ENCODE results near the gene MFSD12. TPM values are rescaled to one million over a fixed set of nuclear protein-coding genes. Genes with fewer than 3 reads are reported as not detected.

The MFSD12 gene
- total and polyA plus RNA-seq, 8 donors: 32.2 to 90.2 (median 46.7) TPM

DNA sequence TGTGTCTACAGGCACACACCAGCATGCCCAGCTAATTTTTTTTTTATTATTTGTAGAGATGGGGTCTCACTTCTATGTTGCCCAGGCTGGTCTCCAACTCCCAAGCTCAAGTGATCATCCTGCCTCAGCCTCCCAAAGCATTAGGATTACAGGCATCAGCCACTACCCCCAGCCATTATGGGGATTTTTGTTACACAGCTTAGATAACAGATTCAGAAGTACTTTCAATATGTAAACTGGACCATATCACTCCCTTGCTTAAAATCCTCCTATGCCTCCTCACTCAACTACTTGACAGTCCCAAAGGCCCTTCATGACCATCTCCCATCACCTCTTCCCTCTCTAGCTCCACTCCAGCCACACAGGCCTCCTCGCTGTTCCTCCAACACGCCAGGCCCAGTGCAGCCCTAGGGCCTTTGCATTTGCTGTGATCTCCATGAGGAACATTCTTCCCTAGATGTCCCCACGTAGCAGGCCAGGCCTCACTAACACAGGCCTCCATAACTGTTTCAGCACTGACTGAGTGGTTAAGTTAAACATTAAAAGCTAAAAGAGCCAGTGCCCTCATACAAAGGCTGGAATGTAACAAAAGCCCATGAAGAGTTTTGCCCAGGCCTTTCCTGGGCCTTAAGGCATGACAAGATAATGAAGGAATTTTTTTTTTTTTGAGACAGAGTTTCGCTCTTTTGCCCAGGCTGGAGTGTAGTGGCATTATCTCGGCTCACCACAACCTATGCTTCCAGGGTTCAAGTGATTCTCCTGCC is 59.4 kb downstream of the MFSD12 start:
- no peak for ATAC-seq
- H3K4me3 ChIP-seq: no peak overlapping the region

DNA sequence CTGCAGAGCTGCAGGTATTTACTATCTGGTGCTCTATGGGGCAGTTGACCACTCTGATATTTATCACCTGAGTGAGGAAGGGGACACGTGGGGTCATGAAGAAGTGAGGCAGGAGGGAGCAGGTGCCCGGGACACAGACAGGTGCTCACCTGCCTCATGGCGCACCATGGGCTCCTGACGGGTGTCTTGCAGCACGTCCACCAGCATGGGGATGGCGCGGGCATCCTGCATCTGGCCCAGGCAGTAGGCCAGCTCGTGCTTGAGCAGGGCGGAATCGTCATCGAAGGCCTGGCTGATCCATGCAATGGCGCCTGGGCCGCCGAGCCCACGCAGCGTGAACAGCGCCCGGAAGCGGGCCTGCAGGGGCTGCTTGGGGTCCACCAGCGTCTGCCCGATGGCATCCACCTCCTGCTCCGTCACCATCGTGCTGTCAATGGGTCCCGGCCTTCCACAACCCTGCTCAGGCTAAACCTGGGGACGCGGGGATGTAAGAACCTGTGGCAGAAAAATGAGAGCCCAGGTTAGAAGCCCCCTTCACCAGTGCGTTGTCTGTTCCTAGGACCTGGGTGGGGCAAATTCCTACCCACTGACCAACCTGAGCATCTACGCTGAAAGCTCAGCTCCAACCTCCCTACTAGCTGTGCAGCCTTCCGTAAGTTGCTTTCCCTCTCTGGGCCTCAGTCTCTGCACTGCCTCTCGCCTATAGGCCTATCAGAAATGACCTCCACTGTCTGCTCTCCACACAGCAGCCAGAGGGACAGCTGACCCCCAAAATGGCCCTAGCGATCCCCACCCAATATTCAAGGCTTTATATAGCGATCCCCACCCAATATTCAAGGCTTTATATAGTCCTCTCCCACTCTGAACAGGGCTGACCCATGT is 60.8 kb downstream of the MFSD12 start:
- Histone ChIP-seq H3K36me3 (peaks cover 0 to 52% of the 10 kb centered on the region in 2 donors), H3K9me3 (no peaks in the 10 kb centered on the region), H3K4me3 (no peak overlapping the region), H3K27ac (no peak overlapping the region), H3K4me1 (peaks cover 7 to 18% of the 10 kb centered on the region in 2 donors), H3K27me3 (no peaks in the 10 kb centered on the region)
- intact Hi-C loops (cut with DNase I): no loop called here
- DNase-seq (peak in 1 of 4 donors; percentile 70), ATAC-seq (no peak)
- TF ChIP-seq, protein P1, sequence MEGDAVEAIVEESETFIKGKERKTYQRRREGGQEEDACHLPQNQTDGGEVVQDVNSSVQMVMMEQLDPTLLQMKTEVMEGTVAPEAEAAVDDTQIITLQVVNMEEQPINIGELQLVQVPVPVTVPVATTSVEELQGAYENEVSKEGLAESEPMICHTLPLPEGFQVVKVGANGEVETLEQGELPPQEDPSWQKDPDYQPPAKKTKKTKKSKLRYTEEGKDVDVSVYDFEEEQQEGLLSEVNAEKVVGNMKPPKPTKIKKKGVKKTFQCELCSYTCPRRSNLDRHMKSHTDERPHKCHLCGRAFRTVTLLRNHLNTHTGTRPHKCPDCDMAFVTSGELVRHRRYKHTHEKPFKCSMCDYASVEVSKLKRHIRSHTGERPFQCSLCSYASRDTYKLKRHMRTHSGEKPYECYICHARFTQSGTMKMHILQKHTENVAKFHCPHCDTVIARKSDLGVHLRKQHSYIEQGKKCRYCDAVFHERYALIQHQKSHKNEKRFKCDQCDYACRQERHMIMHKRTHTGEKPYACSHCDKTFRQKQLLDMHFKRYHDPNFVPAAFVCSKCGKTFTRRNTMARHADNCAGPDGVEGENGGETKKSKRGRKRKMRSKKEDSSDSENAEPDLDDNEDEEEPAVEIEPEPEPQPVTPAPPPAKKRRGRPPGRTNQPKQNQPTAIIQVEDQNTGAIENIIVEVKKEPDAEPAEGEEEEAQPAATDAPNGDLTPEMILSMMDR (IDR thresholded peaks at IDR 0.05): no peak

More for the DNA sequence above, 59.4 kb downstream of the MFSD12 start:
- TF ChIP-seq, protein P1 (IDR thresholded peaks at IDR 0.05): no peak
- H3K9me3 ChIP-seq: no peaks in the 10 kb centered on the region
- H3K36me3 ChIP-seq: peaks cover 0 to 39% of the 10 kb centered on the region in 2 donors
- H3K27me3 ChIP-seq: no peaks in the 10 kb centered on the region
- DNase-seq: no peak
- intact Hi-C loops (cut with DNase I): no loop called here
- H3K27ac ChIP-seq: no peak overlapping the region
- H3K4me1 ChIP-seq: peaks cover 7 to 18% of the 10 kb centered on the region in 2 donors

DNA sequence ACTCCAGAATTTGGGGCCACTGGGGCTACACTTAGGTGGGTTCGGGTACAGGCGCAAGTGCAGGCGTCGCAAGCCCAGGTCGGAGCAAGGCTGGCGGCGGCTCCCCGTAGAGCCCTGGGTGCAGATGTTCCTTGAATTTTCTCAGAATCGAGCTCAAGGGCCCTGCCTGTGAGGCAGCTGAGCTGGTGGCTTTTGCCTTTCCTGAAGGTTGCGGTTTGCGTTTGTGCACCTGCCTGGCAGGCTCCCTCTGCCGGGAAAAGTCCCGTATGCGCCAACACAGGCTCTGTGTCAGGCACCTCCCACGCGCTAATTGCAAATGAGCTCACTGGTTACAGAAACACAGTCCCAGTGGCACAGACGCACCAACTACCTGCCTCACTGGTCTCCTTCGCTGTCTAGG is 62.8 kb downstream of the MFSD12 start:
- ATAC-seq: no peak
- Histone ChIP-seq H3K27ac (no peak overlapping the region), H3K36me3 (peaks cover 0 to 66% of the 10 kb centered on the region in 2 donors), H3K4me3 (no peak overlapping the region), H3K9me3 (no peaks in the 10 kb centered on the region), H3K4me1 (peaks cover 3 to 7% of the 10 kb centered on the region in 2 donors), H3K27me3 (no peaks in the 10 kb centered on the region)
- no peak for DNase-seq
- intact Hi-C loops (cut with DNase I): no loop called here
- TF ChIP-seq, protein P1 (IDR thresholded peaks at IDR 0.05): no peak

Other genes with a start within 250 kb of the MFSD12 start
- 100 to 1,000 TPM; 138 to 163 TPM for gene NFIC, start 191.0 kb downstream of the MFSD12 start, total RNA-seq
- gene NFIC, start 191.0 kb downstream of the MFSD12 start, polyA plus RNA-seq (ENCODE audit: insufficient read length in 6 of 6): 10 to 100 TPM; 37.2 to 64.0 (median 51.5) TPM
- not detected for gene SMIM24, start 77.1 kb downstream of the MFSD12 start, total RNA-seq
- 1 to 10 TPM in 5 of 6 donors, under 1 TPM in 1; 0.78 to 4.6 (median 1.8) TPM for gene SMIM24, start 77.1 kb downstream of the MFSD12 start, polyA plus RNA-seq (ENCODE audit: insufficient read length in 6 of 6)
- gene SMIM44, start 74.1 kb downstream of the MFSD12 start, total RNA-seq: not detected
- not detected for gene SMIM44, start 74.1 kb downstream of the MFSD12 start, polyA plus RNA-seq (ENCODE audit: insufficient read length in 6 of 6)
- 10 to 100 TPM; 11.8 to 14.1 TPM for gene DOHH, start 56.9 kb downstream of the MFSD12 start, total RNA-seq
- gene DOHH, start 56.9 kb downstream of the MFSD12 start, polyA plus RNA-seq (ENCODE audit: insufficient read length in 6 of 6): 1 to 10 TPM; 5.8 to 8.2 (median 7.3) TPM
- 10 to 100 TPM; 33.4 to 39.5 TPM for gene FZR1, start 51.3 kb downstream of the MFSD12 start, total RNA-seq
- 10 to 100 TPM; 42.7 to 56.6 (median 51.4) TPM for gene FZR1, start 51.3 kb downstream of the MFSD12 start, polyA plus RNA-seq (ENCODE audit: insufficient read length in 6 of 6)
- gene TEKTIP1, start 18.4 kb downstream of the MFSD12 start, total RNA-seq: 1 to 10 TPM; 2.8 to 3.2 TPM
- 1 to 10 TPM; 3.6 to 7.5 (median 6.0) TPM for gene TEKTIP1, start 18.4 kb downstream of the MFSD12 start, polyA plus RNA-seq (ENCODE audit: insufficient read length in 6 of 6)
- gene HMG20B, start 15.4 kb upstream of the MFSD12 start, total RNA-seq: 10 to 100 TPM; 50.9 to 74.8 TPM
- gene HMG20B, start 15.4 kb upstream of the MFSD12 start, polyA plus RNA-seq (ENCODE audit: insufficient read length in 6 of 6): 100 to 1,000 TPM in 1 of 6 donors, 10 to 100 TPM in 5; 75.3 to 104 (median 90.9) TPM
- 1 to 10 TPM; 3.1 TPM for gene GIPC3, start 27.9 kb upstream of the MFSD12 start, total RNA-seq
- 1 to 10 TPM; 4.0 to 8.5 (median 5.1) TPM for gene GIPC3, start 27.9 kb upstream of the MFSD12 start, polyA plus RNA-seq (ENCODE audit: insufficient read length in 6 of 6)
- gene TBXA2R, start 49.3 kb upstream of the MFSD12 start, total RNA-seq: 1 to 10 TPM; 5.3 to 7.9 TPM
- 1 to 10 TPM; 1.8 to 3.9 (median 3.4) TPM for gene TBXA2R, start 49.3 kb upstream of the MFSD12 start, polyA plus RNA-seq (ENCODE audit: insufficient read length in 6 of 6)
- 10 to 100 TPM; 19.8 to 21.6 TPM for gene CACTIN, start 69.2 kb upstream of the MFSD12 start, total RNA-seq
- 10 to 100 TPM; 21.2 to 33.2 (median 27.8) TPM for gene CACTIN, start 69.2 kb upstream of the MFSD12 start, polyA plus RNA-seq (ENCODE audit: insufficient read length in 6 of 6)
- gene PIP5K1C, start 142.9 kb upstream of the MFSD12 start, total RNA-seq: 10 to 100 TPM; 38.7 to 42.2 TPM
- 10 to 100 TPM; 20.2 to 31.0 (median 25.5) TPM for gene PIP5K1C, start 142.9 kb upstream of the MFSD12 start, polyA plus RNA-seq (ENCODE audit: insufficient read length in 6 of 6)
- gene TJP3, start 150.8 kb upstream of the MFSD12 start, total RNA-seq: 10 to 100 TPM; 33.8 to 36.2 TPM
- gene TJP3, start 150.8 kb upstream of the MFSD12 start, polyA plus RNA-seq (ENCODE audit: insufficient read length in 6 of 6): 10 to 100 TPM; 11.2 to 17.9 (median 15.1) TPM
- 10 to 100 TPM; 22.1 to 24.7 TPM for gene APBA3, start 204.1 kb upstream of the MFSD12 start, total RNA-seq
- gene APBA3, start 204.1 kb upstream of the MFSD12 start, polyA plus RNA-seq (ENCODE audit: insufficient read length in 6 of 6): 10 to 100 TPM; 15.5 to 21.9 (median 18.6) TPM
- 10 to 100 TPM; 52.4 to 59.1 TPM for gene MRPL54, start 205.1 kb upstream of the MFSD12 start, total RNA-seq
- gene MRPL54, start 205.1 kb upstream of the MFSD12 start, polyA plus RNA-seq (ENCODE audit: insufficient read length in 6 of 6): 10 to 100 TPM; 24.4 to 33.6 (median 29.7) TPM
- not detected for gene RAX2, start 214.6 kb upstream of the MFSD12 start, total RNA-seq
- gene RAX2, start 214.6 kb upstream of the MFSD12 start, polyA plus RNA-seq (ENCODE audit: insufficient read length in 6 of 6): under 1 TPM in 1 of 6 donors, not detected in 5; 0.08 TPM
- 1 to 10 TPM; 6.6 to 9.1 TPM for gene MATK, start 228.8 kb upstream of the MFSD12 start, total RNA-seq
- 1 to 10 TPM; 1.1 to 2.9 (median 1.6) TPM for gene MATK, start 228.8 kb upstream of the MFSD12 start, polyA plus RNA-seq (ENCODE audit: insufficient read length in 6 of 6)

All from left lung (tissue), 10 donors.